ENCODE results near the gene LATS2. TPM values are rescaled to one million over a fixed set of nuclear protein-coding genes. Genes with fewer than 3 reads are reported as not detected.
A peak's percentile ranks its signal among the peaks of the same experiment; 100 is the strongest.

LATS2 gene
- total RNA-seq, 1 donor from 2014 or later = 104 TPM

DNA sequence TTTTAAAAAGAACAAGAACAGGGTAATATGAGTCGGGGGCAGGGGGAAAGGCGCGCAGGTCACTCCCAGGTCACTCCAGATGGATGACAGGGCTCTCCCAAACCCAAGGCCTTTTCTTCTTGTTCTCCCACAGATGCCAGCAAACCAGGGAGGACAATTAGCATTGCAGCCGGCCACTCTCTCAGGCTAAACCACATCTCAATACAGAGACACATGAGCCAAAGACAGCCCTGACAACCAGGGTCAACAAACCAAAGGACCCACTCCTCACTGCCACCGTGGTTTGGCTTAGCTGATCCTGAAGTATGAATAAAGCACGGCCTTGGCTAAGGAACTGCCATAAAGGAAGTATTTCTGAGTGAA is 47.3 kb downstream of the LATS2 start:
- Mint-ChIP-seq H3K36me3 (ENCODE audit: low read depth) (peaks cover 3% of the 10 kb centered on the region), H3K27ac (ENCODE audit: unreplicated experiment) (peak overlapping the region; percentile 99), H3K9me3 (ENCODE audit: low read depth) (no peaks in the 10 kb centered on the region), H3K4me3 (ENCODE audit: unreplicated experiment) (no peak overlapping the region), H3K27me3 (ENCODE audit: low read depth) (no peaks in the 10 kb centered on the region), H3K4me1 (ENCODE audit: low read depth) (peaks cover 92% of the 10 kb centered on the region)
- TF ChIP-seq, protein P1, sequence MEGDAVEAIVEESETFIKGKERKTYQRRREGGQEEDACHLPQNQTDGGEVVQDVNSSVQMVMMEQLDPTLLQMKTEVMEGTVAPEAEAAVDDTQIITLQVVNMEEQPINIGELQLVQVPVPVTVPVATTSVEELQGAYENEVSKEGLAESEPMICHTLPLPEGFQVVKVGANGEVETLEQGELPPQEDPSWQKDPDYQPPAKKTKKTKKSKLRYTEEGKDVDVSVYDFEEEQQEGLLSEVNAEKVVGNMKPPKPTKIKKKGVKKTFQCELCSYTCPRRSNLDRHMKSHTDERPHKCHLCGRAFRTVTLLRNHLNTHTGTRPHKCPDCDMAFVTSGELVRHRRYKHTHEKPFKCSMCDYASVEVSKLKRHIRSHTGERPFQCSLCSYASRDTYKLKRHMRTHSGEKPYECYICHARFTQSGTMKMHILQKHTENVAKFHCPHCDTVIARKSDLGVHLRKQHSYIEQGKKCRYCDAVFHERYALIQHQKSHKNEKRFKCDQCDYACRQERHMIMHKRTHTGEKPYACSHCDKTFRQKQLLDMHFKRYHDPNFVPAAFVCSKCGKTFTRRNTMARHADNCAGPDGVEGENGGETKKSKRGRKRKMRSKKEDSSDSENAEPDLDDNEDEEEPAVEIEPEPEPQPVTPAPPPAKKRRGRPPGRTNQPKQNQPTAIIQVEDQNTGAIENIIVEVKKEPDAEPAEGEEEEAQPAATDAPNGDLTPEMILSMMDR (IDR thresholded peaks at IDR 0.05) = no peak
- peak; percentile 47 for DNase-seq (ENCODE audit: low spot score)

DNA sequence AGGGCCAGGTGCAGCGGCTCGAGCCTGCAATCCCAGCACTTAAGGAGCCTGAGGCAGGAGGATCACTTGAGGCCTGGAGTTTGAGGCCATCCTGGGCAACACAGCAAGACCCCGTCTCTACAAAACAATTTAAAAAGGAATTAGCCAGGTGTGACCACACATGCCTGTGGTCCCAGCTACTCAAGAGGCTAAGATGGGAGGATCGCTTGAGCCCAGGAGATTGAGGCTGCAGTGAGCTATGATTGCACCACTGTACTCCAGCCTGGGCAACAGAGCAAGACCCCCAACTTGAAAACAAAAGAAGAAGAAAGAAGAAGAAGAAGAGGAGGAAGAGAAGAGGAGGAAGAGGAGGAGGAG is 47.7 kb downstream of the LATS2 start:
- TF ChIP-seq, protein P1 (IDR thresholded peaks at IDR 0.05) = no peak
- peaks cover 92% of the 10 kb centered on the region for H3K4me1 Mint-ChIP-seq (ENCODE audit: low read depth)
- peaks cover 3% of the 10 kb centered on the region for H3K36me3 Mint-ChIP-seq (ENCODE audit: low read depth)
- DNase-seq (ENCODE audit: low spot score) = no peak
- peak overlapping the region; percentile 20 for H3K4me3 Mint-ChIP-seq (ENCODE audit: unreplicated experiment)
- no peaks in the 10 kb centered on the region for H3K27me3 Mint-ChIP-seq (ENCODE audit: low read depth)
- H3K27ac Mint-ChIP-seq (ENCODE audit: unreplicated experiment) = peak overlapping the region; percentile 99
- no peaks in the 10 kb centered on the region for H3K9me3 Mint-ChIP-seq (ENCODE audit: low read depth)

DNA sequence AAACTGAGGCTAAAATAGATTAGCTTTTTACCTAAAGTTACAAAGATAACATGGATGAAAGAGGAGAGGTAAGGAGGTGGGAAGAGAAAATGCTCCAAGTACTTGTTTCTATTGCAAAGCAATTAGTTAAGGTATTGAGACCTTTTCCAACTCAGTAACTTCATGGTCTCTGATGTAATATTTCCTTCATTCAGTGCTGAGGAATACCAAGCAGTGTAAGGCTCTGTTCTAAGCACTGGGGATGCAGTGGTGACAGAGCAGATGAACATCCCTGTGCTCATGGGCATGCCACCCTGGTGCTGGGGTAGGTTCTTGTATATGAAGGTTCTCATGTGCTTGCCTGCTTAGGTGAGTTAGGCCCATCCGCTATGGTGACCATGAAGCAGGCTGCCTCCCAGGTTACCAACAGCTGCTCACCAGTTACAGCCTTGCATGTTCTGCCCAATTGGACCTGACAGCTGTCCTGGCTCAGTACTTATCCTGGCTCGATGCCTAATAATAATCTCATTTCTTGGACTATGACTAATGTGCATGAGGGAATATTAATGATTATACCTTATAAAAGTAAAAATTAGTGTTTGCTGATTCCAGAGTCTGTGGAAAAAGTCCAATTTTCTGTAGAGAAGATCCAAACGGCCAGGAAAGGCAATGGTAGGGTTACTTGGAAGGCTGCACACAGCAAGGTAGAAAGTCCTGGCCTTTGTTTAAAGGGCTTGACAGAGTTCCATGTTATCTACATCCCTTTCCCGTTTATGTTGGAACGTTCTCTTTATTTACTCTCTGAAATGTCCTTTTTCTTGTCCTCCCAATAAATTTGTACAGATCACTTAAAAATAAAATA is 48.3 kb downstream of the LATS2 start:
- H3K9me3 Mint-ChIP-seq (ENCODE audit: low read depth) = no peaks in the 10 kb centered on the region
- peak; percentile 28 for DNase-seq (ENCODE audit: low spot score)
- TF ChIP-seq, protein P1 (IDR thresholded peaks at IDR 0.05) = no peak
- H3K4me3 Mint-ChIP-seq (ENCODE audit: unreplicated experiment) = no peak overlapping the region
- peaks cover 3% of the 10 kb centered on the region for H3K36me3 Mint-ChIP-seq (ENCODE audit: low read depth)
- peak overlapping the region; percentile 99 for H3K27ac Mint-ChIP-seq (ENCODE audit: unreplicated experiment)
- H3K27me3 Mint-ChIP-seq (ENCODE audit: low read depth) = no peaks in the 10 kb centered on the region
- H3K4me1 Mint-ChIP-seq (ENCODE audit: low read depth) = peaks cover 94% of the 10 kb centered on the region

DNA sequence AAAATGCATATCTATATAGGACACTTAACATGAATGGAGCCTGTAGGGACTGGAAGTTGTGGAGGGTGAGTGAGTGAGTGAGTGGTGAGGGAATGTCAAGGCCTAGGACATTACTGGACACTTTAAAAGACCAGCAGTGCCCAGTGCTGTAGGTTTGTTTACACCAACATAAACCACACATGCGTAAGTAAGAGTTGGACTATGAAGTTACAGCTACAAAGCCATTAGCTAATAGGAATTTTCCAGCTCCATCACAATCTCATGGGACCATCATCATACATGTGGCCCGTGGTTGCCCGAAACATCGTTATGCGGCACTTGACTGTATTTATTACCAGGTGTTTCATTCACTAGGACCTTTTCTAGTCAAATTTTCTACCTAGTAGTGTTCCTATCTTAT is 49.2 kb downstream of the LATS2 start:
- DNase-seq (ENCODE audit: low spot score) = no peak
- Mint-ChIP-seq H3K36me3 (ENCODE audit: low read depth) (peaks cover 3% of the 10 kb centered on the region), H3K4me1 (ENCODE audit: low read depth) (peaks cover 86% of the 10 kb centered on the region), H3K27me3 (ENCODE audit: low read depth) (no peaks in the 10 kb centered on the region), H3K9me3 (ENCODE audit: low read depth) (no peaks in the 10 kb centered on the region), H3K4me3 (ENCODE audit: unreplicated experiment) (no peak overlapping the region), H3K27ac (ENCODE audit: unreplicated experiment) (peak overlapping the region; percentile 99)
- TF ChIP-seq, protein P1 (IDR thresholded peaks at IDR 0.05) = no peak

DNA sequence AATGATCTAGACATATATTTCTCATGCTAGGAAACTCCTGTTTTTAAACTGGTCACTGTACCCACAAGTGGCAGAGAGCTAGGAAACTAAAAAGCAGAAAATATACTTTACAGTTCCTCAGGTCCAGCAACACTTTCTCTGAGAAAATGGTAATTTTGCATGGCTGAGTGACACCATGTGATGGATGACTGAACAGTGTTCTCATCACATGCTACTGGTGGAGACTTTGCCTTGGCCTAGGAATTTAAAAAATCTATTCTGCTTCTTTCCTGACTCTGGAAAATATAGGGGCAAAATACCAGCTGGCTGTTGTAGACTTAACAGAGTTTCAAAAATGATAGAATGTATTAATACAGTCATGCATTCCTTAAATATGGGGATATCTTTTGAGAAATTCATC is 50.0 kb downstream of the LATS2 start:
- no peaks in the 10 kb centered on the region for H3K9me3 Mint-ChIP-seq (ENCODE audit: low read depth)
- H3K27me3 Mint-ChIP-seq (ENCODE audit: low read depth) = no peaks in the 10 kb centered on the region
- TF ChIP-seq, protein P1 (IDR thresholded peaks at IDR 0.05) = no peak
- H3K4me1 Mint-ChIP-seq (ENCODE audit: low read depth) = peaks cover 85% of the 10 kb centered on the region
- H3K36me3 Mint-ChIP-seq (ENCODE audit: low read depth) = no peaks in the 10 kb centered on the region
- H3K4me3 Mint-ChIP-seq (ENCODE audit: unreplicated experiment) = peak overlapping the region; percentile 48
- no peak for DNase-seq (ENCODE audit: low spot score)
- H3K27ac Mint-ChIP-seq (ENCODE audit: unreplicated experiment) = peak overlapping the region; percentile 98

Measured in chondrocyte (in vitro differentiated cells).